ENCODE data around the gene KMT5B. TPM values are rescaled to one million over a fixed set of nuclear protein-coding genes. Genes with fewer than 3 reads are reported as not detected.
A peak's percentile ranks its signal among the peaks of the same experiment; 100 is the strongest.

The KMT5B gene
- total RNA-seq, 1 experiment from 2014 or later: 46.4 TPM

DNA sequence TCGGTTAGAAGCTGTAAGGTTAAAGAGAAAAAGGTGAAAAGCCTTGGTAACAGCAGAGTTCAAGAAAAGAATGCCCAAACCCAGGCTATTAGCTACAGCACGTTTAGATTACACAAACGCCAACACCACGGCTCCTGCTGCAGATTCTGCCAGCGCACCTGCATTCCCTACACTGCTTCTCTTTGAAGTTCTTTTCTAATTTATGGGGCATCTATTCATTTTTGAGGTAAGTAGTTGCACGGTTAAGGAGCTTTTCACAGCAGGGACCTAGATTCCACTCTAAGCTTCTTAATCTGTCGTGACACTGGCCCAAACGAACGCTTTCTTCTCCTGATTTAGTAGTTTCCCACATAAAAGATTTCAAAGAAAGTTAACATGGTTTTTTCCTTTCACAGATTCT, 53.9 kb downstream of the KMT5B start:
- H3K27ac Mint-ChIP-seq (ENCODE audit: low read depth, unreplicated experiment): no peak overlapping the region
- TF ChIP-seq, protein P1, sequence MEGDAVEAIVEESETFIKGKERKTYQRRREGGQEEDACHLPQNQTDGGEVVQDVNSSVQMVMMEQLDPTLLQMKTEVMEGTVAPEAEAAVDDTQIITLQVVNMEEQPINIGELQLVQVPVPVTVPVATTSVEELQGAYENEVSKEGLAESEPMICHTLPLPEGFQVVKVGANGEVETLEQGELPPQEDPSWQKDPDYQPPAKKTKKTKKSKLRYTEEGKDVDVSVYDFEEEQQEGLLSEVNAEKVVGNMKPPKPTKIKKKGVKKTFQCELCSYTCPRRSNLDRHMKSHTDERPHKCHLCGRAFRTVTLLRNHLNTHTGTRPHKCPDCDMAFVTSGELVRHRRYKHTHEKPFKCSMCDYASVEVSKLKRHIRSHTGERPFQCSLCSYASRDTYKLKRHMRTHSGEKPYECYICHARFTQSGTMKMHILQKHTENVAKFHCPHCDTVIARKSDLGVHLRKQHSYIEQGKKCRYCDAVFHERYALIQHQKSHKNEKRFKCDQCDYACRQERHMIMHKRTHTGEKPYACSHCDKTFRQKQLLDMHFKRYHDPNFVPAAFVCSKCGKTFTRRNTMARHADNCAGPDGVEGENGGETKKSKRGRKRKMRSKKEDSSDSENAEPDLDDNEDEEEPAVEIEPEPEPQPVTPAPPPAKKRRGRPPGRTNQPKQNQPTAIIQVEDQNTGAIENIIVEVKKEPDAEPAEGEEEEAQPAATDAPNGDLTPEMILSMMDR (IDR thresholded peaks at IDR 0.05; ENCODE audit: unreplicated experiment): no peak
- no peaks in the 10 kb centered on the region for H3K9me3 Mint-ChIP-seq (ENCODE audit: unreplicated experiment)
- no peak overlapping the region for H3K4me3 Mint-ChIP-seq (ENCODE audit: unreplicated experiment)
- ChIA-PET POLR2A (interaction anchor here (0.7 to 1.5 kb wide), 2 partner anchors 11 to 12 kb away, joined by 3 read pairs; no protein-coding TSS in a partner anchor), CTCF (interaction anchor here (1.0 kb wide), 1 partner anchor 8 kb away, joined by 3 read pairs; no protein-coding TSS in a partner anchor)
- intact Hi-C loops (cut with micrococcal nuclease): no loop called here
- no peak for DNase-seq (ENCODE audit: unreplicated experiment)
- BruUV-seq (replicated peaks): no TSS peak
- H3K4me1 Mint-ChIP-seq (ENCODE audit: insufficient read depth, unreplicated experiment): peaks cover 4% of the 10 kb centered on the region
- peaks cover 44% of the 10 kb centered on the region for H3K36me3 Mint-ChIP-seq (ENCODE audit: insufficient read depth, unreplicated experiment)
- H3K27me3 Mint-ChIP-seq (ENCODE audit: insufficient read depth, unreplicated experiment): no peaks in the 10 kb centered on the region

DNA sequence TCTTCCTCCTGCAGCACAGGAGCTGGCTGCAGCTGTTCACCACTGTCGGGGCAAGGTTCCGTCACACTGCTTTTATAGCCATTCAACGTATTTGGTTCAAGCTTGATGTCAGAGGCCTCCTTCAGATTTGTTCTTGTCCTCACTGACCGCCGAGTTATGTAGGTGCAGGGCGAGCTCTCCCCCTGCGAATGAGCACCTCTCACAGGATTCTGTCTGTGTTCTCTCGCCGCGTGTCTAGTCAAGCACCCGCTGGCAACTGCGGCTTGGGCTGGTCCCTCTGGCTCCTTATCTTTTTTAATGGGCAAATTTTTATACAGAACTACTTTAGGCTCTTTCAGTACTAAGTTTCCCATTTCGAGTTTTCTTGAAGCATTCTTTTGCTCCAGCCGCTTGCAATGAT, 54.5 kb downstream of the KMT5B start:
- intact Hi-C loops (cut with micrococcal nuclease): no loop called here
- H3K4me3 Mint-ChIP-seq (ENCODE audit: unreplicated experiment): no peak overlapping the region
- H3K9me3 Mint-ChIP-seq (ENCODE audit: unreplicated experiment): no peaks in the 10 kb centered on the region
- no peak for DNase-seq (ENCODE audit: unreplicated experiment)
- H3K4me1 Mint-ChIP-seq (ENCODE audit: insufficient read depth, unreplicated experiment): peaks cover 4% of the 10 kb centered on the region
- peaks cover 39% of the 10 kb centered on the region for H3K36me3 Mint-ChIP-seq (ENCODE audit: insufficient read depth, unreplicated experiment)
- TF ChIP-seq, protein P1 (IDR thresholded peaks at IDR 0.05; ENCODE audit: unreplicated experiment): no peak
- no peaks in the 10 kb centered on the region for H3K27me3 Mint-ChIP-seq (ENCODE audit: insufficient read depth, unreplicated experiment)
- ChIA-PET POLR2A (interaction anchor here (0.7 to 1.5 kb wide), 3 partner anchors 10 to 48 kb away, joined by 3 read pairs; no protein-coding TSS in a partner anchor), CTCF (interaction anchor here (0.6 to 1.0 kb wide), 2 partner anchors 9 to 219 kb away, joined by 3 read pairs; no protein-coding TSS in a partner anchor)
- no peak overlapping the region for H3K27ac Mint-ChIP-seq (ENCODE audit: low read depth, unreplicated experiment)
- BruUV-seq (replicated peaks): no TSS peak

DNA sequence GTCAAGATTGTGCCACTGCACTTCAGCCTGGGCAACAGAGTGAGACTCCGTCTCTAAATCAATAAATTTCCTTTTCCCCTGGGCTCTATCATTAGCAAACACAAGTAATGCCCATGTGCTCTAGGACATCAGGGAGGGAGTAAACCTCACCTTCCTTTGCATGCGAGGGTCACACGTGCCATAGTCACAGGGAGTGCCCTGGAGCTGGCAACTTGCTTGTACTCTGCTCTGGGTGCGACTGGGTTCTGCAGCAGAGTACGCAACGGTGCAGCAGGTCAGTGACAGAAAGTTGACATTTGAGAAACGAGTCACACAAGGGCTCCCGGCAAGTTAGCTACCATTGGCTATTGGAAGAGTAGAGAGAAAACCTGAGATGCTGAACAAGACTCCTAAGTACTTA, 59.4 kb downstream of the KMT5B start:
- CTCF ChIA-PET: interaction anchor here (0.5 to 0.6 kb wide), 2 partner anchors 330 to 599 kb away, joined by 3 to 4 read pairs; no protein-coding TSS in a partner anchor
- H3K27me3 Mint-ChIP-seq (ENCODE audit: insufficient read depth, unreplicated experiment): no peaks in the 10 kb centered on the region

DNA sequence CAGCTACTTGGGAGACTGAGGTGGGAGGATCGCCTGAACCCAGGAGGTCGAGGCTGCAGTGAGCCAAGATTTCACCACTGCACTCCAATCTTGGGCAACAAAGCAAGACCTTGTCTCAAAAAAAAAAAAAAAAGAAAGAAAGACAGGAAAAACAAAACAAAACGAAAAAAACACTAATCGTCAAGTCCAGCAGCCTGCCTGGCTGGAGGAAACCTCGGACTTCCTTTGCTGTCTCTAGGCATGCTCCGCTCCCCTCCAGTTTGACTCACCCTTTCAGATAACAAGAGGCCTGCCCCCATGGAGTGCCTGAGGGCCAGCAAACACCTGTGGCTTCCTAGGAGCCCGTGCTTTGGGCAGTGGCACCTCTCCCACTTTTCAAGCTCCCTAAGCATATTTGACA, 63.1 kb downstream of the KMT5B start:
- Mint-ChIP-seq H3K4me3 (ENCODE audit: unreplicated experiment) (no peak overlapping the region), H3K36me3 (ENCODE audit: insufficient read depth, unreplicated experiment) (peaks cover 2% of the 10 kb centered on the region), H3K27me3 (ENCODE audit: insufficient read depth, unreplicated experiment) (no peaks in the 10 kb centered on the region), H3K27ac (ENCODE audit: low read depth, unreplicated experiment) (no peak overlapping the region), H3K9me3 (ENCODE audit: unreplicated experiment) (no peaks in the 10 kb centered on the region), H3K4me1 (ENCODE audit: insufficient read depth, unreplicated experiment) (peaks cover 15% of the 10 kb centered on the region)
- intact Hi-C loops (cut with micrococcal nuclease): no loop called here
- no TSS peak for BruUV-seq (replicated peaks)
- POLR2A ChIA-PET: interaction anchor here (0.6 kb wide), 1 partner anchor 370 kb away, joined by 3 read pairs; no protein-coding TSS in a partner anchor
- DNase-seq (ENCODE audit: unreplicated experiment): peak; percentile 64
- TF ChIP-seq, protein P1 (IDR thresholded peaks at IDR 0.05; ENCODE audit: unreplicated experiment): no peak
- CTCF ChIA-PET: interaction anchor here (0.6 kb wide), 1 partner anchor 494 kb away, joined by 4 read pairs; no protein-coding TSS in a partner anchor

More for the DNA sequence above, 59.4 kb downstream of the KMT5B start:
- Mint-ChIP-seq H3K4me3 (ENCODE audit: unreplicated experiment) (no peak overlapping the region), H3K4me1 (ENCODE audit: insufficient read depth, unreplicated experiment) (no peaks in the 10 kb centered on the region), H3K27ac (ENCODE audit: low read depth, unreplicated experiment) (no peak overlapping the region), H3K9me3 (ENCODE audit: unreplicated experiment) (no peaks in the 10 kb centered on the region), H3K36me3 (ENCODE audit: insufficient read depth, unreplicated experiment) (peaks cover 12% of the 10 kb centered on the region)
- POLR2A ChIA-PET: no interaction called here
- intact Hi-C loops (cut with micrococcal nuclease): no loop called here
- no peak for DNase-seq (ENCODE audit: unreplicated experiment)
- TF ChIP-seq, protein P1 (IDR thresholded peaks at IDR 0.05; ENCODE audit: unreplicated experiment): no peak
- BruUV-seq (replicated peaks): no TSS peak
